K562 (cell line): ENCODE data around the gene PLD5. TPM values are rescaled to one million over a fixed set of nuclear protein-coding genes. Genes with fewer than 3 reads are reported as not detected.

Source experiments
- ATAC-seq: fragments of 200-7000 bp; cut with Tn5 transposase; 3 replicates; pipeline ENCODE4 v1.9.1; 2020; ENCODE audit warnings: moderate library complexity
- BruUV-seq: library from RNA; stranded (reverse); fragments of 400-500 nt; replicated peaks from 2 replicates; lab custom pipeline; 2021; lab: Mats Ljungman, UMichigan
- CTCF ChIA-PET: fragments of 300-600 bp; formaldehyde crosslinking; extraction: SDS; loops from one replicate; lab custom pipeline; 2021; ENCODE audit warnings: low intra/inter-chr PET ratio; lab: Yijun Ruan, JAX
- POLR2A ChIA-PET: fragments of 300-600, 350-650 bp; sonication (Branson Sonifier 250); formaldehyde crosslinking; extraction: SDS; loops from one replicate; lab custom pipeline; 2021; ENCODE audit warnings: antibody characterized with exemption, inconsistent platforms; lab: Yijun Ruan, JAX
- DNase-seq, 4 experiments: peaks; one replicate each; pipeline versions ENCODE4 v3.0.0 to v3.0.0-alpha.2; 2011 to 2018; ENCODE audit warnings: low spot score in 3 of 4, mixed read lengths in 3 of 4; ENCODE audit errors: extremely low read depth in 1 of 4
- FAIRE-seq: peaks from 2 replicates; lab custom pipeline; 2011; peaks lifted over from hg19 to GRCh38; lab: Jason Lieb, UNC
- H2AFZ ChIP-seq: 2 replicates; pipeline ENCODE4 v1.6.0; 2011; ENCODE audit warnings: low read depth, low read length, control low read depth, inconsistent platforms
- H3K27ac ChIP-seq: fragments of 200-600 bp; 3 replicates; pipeline ENCODE4 v1.8.0; 2011; ENCODE audit warnings: low read depth, mild to moderate bottlenecking, control low read depth, inconsistent platforms, low read length, moderate library complexity, mixed read lengths; ENCODE audit errors: extremely low read depth
- H3K27me3 ChIP-seq, 2 experiments: fragments of 300-600 bp in 1 of 2; 2 replicates in 1 of 2; 3 replicates in 1 of 2; pipeline versions ENCODE4 v1.6.0 to v1.8.0; 2011; ENCODE audit warnings: inconsistent platforms in 2 of 2, low read length in 2 of 2, mild to moderate bottlenecking in 1 of 2, mixed read lengths in 1 of 2, moderate library complexity in 1 of 2; ENCODE audit not compliant: control insufficient read depth in 2 of 2, insufficient read depth in 2 of 2
- H3K36me3 ChIP-seq: fragments of 300-600 bp; 3 replicates; pipeline ENCODE4 v1.8.0; 2011; ENCODE audit warnings: mild to moderate bottlenecking, low read length, inconsistent platforms; ENCODE audit not compliant: control insufficient read depth, insufficient read depth
- H3K4me1 ChIP-seq, 2 experiments: fragments of 200-600 bp in 1 of 2; replicated peaks in 1 of 2; 2 replicates in 1 of 2; 3 replicates in 1 of 2; pipeline versions ENCODE4 v1.5.1 to v1.8.0; 2011; ENCODE audit warnings: inconsistent platforms in 2 of 2, low read length in 2 of 2, mild to moderate bottlenecking in 1 of 2, mixed read lengths in 1 of 2, moderate library complexity in 1 of 2; ENCODE audit not compliant: control insufficient read depth in 2 of 2, insufficient read depth in 2 of 2
- H3K4me2 ChIP-seq: 2 replicates; pipeline ENCODE4 v1.6.1; 2011; ENCODE audit warnings: low read length, control low read depth, inconsistent platforms, mixed read lengths; ENCODE audit not compliant: insufficient read depth
- H3K4me3 ChIP-seq: fragments of 200-600 bp; sonication (generic), shearing (Covaris generic); 2 replicates; pipeline ENCODE4 v1.5.1; 2016; ENCODE audit warnings: control low read depth, inconsistent platforms
- H3K79me2 ChIP-seq: fragments of 200-600 bp; 3 replicates; pipeline ENCODE4 v1.8.0; 2011; ENCODE audit warnings: low read length, inconsistent platforms; ENCODE audit not compliant: control insufficient read depth, insufficient read depth
- H3K9ac ChIP-seq, 2 experiments: 2 replicates each; pipeline versions ENCODE4 v1.6.0 to v1.6.1; 2011; ENCODE audit warnings: low read depth in 2 of 2, low read length in 2 of 2, control low read depth in 1 of 2, inconsistent platforms in 1 of 2, mild to moderate bottlenecking in 1 of 2, mixed read lengths in 1 of 2; ENCODE audit not compliant: insufficient read depth in 1 of 2
- H3K9me1 ChIP-seq: one replicate; pipeline ENCODE4 v1.6.0; 2011; ENCODE audit warnings: inconsistent platforms, mild to moderate bottlenecking, low read length, moderate library complexity; ENCODE audit not compliant: control insufficient read depth, insufficient read depth
- H3K9me3 ChIP-seq: replicated peaks from 2 replicates; pipeline ENCODE4 v1.5.1; 2011; ENCODE audit warnings: low read depth, low read length, inconsistent platforms; ENCODE audit not compliant: control insufficient read depth, insufficient read depth
- H4K20me1 ChIP-seq: replicated peaks from 2 replicates; pipeline ENCODE4 v1.6.1; 2011; ENCODE audit warnings: low read length, inconsistent platforms, mixed read lengths; ENCODE audit not compliant: control insufficient read depth, insufficient read depth
- E2F5 ChIP-seq: sonication (generic); formaldehyde crosslinking; IDR thresholded peaks from 2 replicates; pipeline ENCODE4 v1.8.0; 2022; ENCODE audit warnings: mild to moderate bottlenecking, missing genetic modification reagents
- HES1 ChIP-seq: fragments of 450-650 bp; IDR thresholded peaks from 2 replicates; pipeline ENCODE4 v1.6.1; 2016; ENCODE audit warnings: low read depth, mild to moderate bottlenecking, moderate library complexity
- HMG20A ChIP-seq: fragments of 450-650 bp; formaldehyde crosslinking; conservative IDR thresholded peaks from 2 replicates; pipeline ENCODE4 v1.4.0; 2020; ENCODE audit warnings: mild to moderate bottlenecking, mixed read lengths
- IRF2 ChIP-seq: sonication (generic); formaldehyde crosslinking; IDR thresholded peaks from 2 replicates; pipeline ENCODE4 v1.8.1; 2022; ENCODE audit warnings: mild to moderate bottlenecking, missing genetic modification reagents
- MCM7 ChIP-seq, 2 experiments: fragments of 450-650 bp; IDR thresholded peaks; 2 replicates each; pipeline ENCODE4 v1.6.1; 2016 to 2018
- NKRF ChIP-seq: fragments of 450-650 bp; IDR thresholded peaks from 2 replicates; pipeline ENCODE4 v1.6.1; 2016; ENCODE audit warnings: borderline replicate concordance
- RFX5 ChIP-seq: IDR thresholded peaks from 2 replicates; pipeline ENCODE4 v1.6.1; 2011; ENCODE audit warnings: low read depth, mild to moderate bottlenecking, improper control_type of control experiment, low read length
- SP2 ChIP-seq: IDR thresholded peaks from 2 replicates; pipeline ENCODE4 v1.6.1; 2011; ENCODE audit warnings: mild to moderate bottlenecking, low read depth, low read length, moderate library complexity; ENCODE audit not compliant: poor library complexity, severe bottlenecking; ENCODE audit errors: extremely low read depth
- ZNF23 ChIP-seq: fragments of 250-450 bp; sonication (Bioruptor Pico); IDR thresholded peaks from 2 replicates; pipeline ENCODE4 v1.4.0; 2020; ENCODE audit warnings: mild to moderate bottlenecking
- ZNF3 ChIP-seq: fragments of 250-450 bp; sonication (Bioruptor Pico); IDR thresholded peaks from 2 replicates; pipeline ENCODE4 v1.5.0; 2021; ENCODE audit warnings: mild to moderate bottlenecking, moderate library complexity
- ZNF449 ChIP-seq: fragments of 250-450 bp; sonication (Bioruptor Pico); IDR thresholded peaks from 2 replicates; pipeline ENCODE4 v1.8.0; 2022; ENCODE audit warnings: moderate library complexity, mild to moderate bottlenecking, inconsistent platforms
- ZNF644 ChIP-seq: fragments of 200-800 bp; sonication (Bioruptor generic); IDR thresholded peaks from 2 replicates; pipeline ENCODE4 v1.6.1; 2016; ENCODE audit warnings: low read depth, missing genetic modification characterization, missing compliant biosample characterization
- ZNF655 ChIP-seq: fragments of 250-450 bp; sonication (Bioruptor Pico); IDR thresholded peaks from 2 replicates; pipeline ENCODE4 v1.5.0; 2021
- ZNF778 ChIP-seq: fragments of 450-650 bp; formaldehyde crosslinking; IDR thresholded peaks from 2 replicates; pipeline ENCODE4 v1.4.0; 2020; ENCODE audit warnings: mild to moderate bottlenecking, moderate library complexity
- WGBS: fragments of 100-300 bp; shearing (Covaris generic); methylation state at CpG from one replicate; pipeline ENCODE4 v1.1.6; 2016; ENCODE audit warnings: low coverage, mixed read lengths; ENCODE audit not compliant: insufficient coverage; ENCODE audit errors: missing lambda C conversion rate; 5-methylcytosine and 5-hydroxymethylcytosine counted together
- in situ Hi-C: fragments of 300-500 bp; cut with MboI; formaldehyde crosslinking; loops from 4 replicates; pipeline ENCODE4 v1.15.0; 2018; ENCODE audit warnings: inconsistent platforms, mixed read lengths
- intact Hi-C: fragments of 100-400 bp; cut with micrococcal nuclease; formaldehyde crosslinking; loops from 2 replicates; pipeline ENCODE4 v1.14.2; 2022
- polyA plus RNA-seq, 8 experiments: library from polyadenylated mRNA; depleted of rRNA in 4 of 8; stranded (reverse) in 5 of 8; unstranded in 3 of 8; fragments of >200 nt; fragmentation: Nextera tagmentation in 2 of 8; fragmentation: Illumina TruSeq in 1 of 8; extraction: Ambion mirVana in 2 of 8; extraction: Trizol in 1 of 8; gene quantifications; 2 replicates each; pipeline versions ENCODE4 v1.2.1 to v1.2.3, GENCODE V29; 2011 to 2014; ENCODE audit warnings: inconsistent platforms in 1 of 8, missing spikeins in 1 of 8
- total RNA-seq, 7 experiments: library from RNA; depleted of rRNA in 6 of 7; stranded (reverse); fragments of >200 nt in 6 of 7; fragmentation: Illumina TruSeq in 2 of 7; extraction: Trizol in 2 of 7; gene quantifications; 2 replicates each; pipeline versions ENCODE4 v1.2.1 to v1.2.3, GENCODE V29; 2011 to 2021; ENCODE audit warnings: low replicate concordance in 1 of 7

PLD5 gene
- total and polyA plus RNA-seq, 9 of the 15 experiments (the other 6 are each of a cell fraction or from before 2014, with no cell fraction given) = not detected

- Histone ChIP-seq H3K4me3 (no peak overlapping the region), H3K27ac (no peak overlapping the region), H3K9ac (no peak overlapping the region), H3K4me2 (no peak overlapping the region), H3K27me3 (no peaks in the 10 kb centered on the region), H3K9me1 (no peaks in the 10 kb centered on the region), H3K36me3 (no peaks in the 10 kb centered on the region), H2AFZ (no peak overlapping the region), H3K79me2 (no peaks in the 10 kb centered on the region), H3K9me3 (no peaks in the 10 kb centered on the region), H4K20me1 (no peaks in the 10 kb centered on the region), H3K4me1 (no peaks in the 10 kb centered on the region)
- FAIRE-seq (no peak), DNase-seq (no peak), ATAC-seq (no peak)
- BruUV-seq = no TSS peak
- TF ChIP-seq ZNF3 (CRISPR knock-in tag) (no peak), NKRF (no peak), MCM7 (IDR thresholded peaks at IDR 0.05) (no peak), ZNF23 (CRISPR knock-in tag) (no peak), SP2 (no peak), HES1 (no peak), ZNF778 (CRISPR knock-in tag) (no peak), ZNF644 (no peak), ZNF655 (CRISPR knock-in tag) (no peak), ZNF449 (no peak), RFX5 (no peak), HMG20A (CRISPR knock-in tag) (no peak), IRF2 (CRISPR knock-in tag) (no peak), E2F5 (CRISPR knock-in tag) (no peak)
- ChIA-PET CTCF (no interaction called here), POLR2A (interaction anchor here (0.5 kb wide), 1 partner anchor 215 kb away, joined by 3 read pairs; no protein-coding TSS in a partner anchor)
- in situ Hi-C loops (no loop called here), intact Hi-C loops (no loop called here)
- 3% methylated on average over 2 of the region's 2 CpGs for WGBS
These were observed 89.3 kb downstream of the PLD5 start for GRCh38 chr1:242435200-242435599.
